Measurements from ENCODE around the gene PHF13.
"Not testable (repeated sequence)": the region's sequence is repeated elsewhere in the genome, so short reads cannot be mapped to it uniquely, and the experiment has no call there.

The PHF13 gene

DNA sequence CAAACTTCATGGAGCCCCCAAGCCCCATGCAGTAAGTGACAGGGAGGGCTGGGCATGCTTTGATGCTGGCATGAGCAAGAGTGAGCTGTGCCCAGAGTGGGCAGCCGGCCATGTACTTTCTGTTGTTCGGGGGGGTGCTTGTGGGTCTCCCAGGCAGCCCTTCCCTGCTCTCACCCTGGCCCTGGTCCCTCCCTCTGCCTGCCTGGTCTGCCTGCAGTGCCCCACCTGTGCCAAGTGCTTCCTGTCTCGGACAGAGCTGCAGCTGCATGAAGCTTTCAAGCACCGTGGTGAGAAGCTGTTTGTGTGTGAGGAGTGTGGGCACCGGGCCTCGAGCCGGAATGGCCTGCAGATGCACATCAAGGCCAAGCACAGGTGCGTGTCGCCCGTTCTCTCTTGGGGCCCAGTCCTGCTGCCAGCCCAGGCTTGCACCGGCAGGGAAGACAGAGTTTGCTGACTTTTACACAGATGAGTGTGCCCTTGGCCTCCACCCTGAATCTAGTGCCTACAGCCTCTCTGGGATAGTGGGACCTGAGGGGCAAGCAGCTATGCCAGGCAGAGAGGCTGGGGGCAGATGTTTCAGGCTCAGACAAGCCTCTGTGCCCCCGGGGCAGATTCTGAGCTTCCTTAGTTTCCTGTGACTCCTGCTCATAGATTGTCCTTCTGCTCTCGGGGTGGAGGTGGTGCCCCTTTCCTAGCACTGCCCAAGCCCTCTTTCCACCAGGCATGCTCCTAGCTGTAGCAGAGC is 26.1 kb upstream of the PHF13 start:
- DNase-seq (ENCODE audit: low read depth) = no peak

DNA sequence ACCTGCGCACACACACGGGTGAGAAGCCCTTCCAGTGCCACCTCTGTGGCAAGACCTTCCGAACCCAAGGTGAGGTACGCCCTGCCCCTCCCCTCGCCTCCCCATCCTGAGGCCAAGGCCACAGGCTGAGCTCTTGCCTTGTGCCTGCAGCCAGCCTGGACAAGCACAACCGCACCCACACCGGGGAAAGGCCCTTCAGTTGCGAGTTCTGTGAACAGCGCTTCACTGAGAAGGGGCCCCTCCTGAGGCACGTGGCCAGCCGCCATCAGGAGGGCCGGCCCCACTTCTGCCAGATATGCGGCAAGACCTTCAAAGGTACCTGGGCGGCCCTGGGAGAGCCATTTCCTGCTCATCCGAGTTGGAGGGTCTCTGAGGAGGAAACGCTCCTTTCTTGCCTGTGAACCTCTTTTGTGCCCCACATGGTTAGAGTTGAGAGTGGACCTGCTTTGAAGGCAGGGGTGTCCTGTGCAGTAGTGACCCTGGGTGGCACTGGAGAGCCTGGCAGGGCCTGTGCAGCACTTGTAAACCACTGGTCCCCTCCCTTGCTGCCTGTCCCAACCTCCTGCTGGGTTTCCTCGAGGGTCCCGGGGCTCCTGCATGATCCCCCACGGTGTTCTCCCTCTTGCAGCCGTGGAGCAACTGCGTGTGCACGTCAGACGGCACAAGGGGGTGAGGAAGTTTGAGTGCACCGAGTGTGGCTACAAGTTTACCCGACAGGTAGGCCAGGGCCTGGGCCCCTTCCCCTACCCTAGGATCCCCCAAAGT is 25.2 kb upstream of the PHF13 start:
- no peak for DNase-seq (ENCODE audit: low read depth)

DNA sequence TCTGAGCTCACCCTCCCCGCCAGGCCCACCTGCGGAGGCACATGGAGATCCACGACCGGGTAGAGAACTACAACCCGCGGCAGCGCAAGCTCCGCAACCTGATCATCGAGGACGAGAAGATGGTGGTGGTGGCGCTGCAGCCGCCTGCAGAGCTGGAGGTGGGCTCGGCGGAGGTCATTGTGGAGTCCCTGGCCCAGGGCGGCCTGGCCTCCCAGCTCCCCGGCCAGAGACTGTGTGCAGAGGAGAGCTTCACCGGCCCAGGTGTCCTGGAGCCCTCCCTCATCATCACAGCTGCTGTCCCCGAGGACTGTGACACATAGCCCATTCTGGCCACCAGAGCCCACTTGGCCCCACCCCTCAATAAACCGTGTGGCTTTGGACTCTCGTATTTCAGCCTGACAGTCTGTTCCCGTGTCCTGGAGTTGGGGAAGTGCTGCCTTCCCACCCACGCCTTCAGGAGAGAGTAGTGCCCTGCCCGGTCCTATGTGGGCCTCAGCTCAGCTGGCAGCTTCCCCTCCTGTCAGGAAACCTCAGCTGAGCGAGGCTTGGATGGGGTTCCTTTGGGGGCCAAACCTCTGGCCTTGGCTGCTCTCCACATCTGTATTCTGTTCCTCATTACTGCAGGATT is 24.5 kb upstream of the PHF13 start:
- no peak for DNase-seq (ENCODE audit: low read depth)

DNA sequence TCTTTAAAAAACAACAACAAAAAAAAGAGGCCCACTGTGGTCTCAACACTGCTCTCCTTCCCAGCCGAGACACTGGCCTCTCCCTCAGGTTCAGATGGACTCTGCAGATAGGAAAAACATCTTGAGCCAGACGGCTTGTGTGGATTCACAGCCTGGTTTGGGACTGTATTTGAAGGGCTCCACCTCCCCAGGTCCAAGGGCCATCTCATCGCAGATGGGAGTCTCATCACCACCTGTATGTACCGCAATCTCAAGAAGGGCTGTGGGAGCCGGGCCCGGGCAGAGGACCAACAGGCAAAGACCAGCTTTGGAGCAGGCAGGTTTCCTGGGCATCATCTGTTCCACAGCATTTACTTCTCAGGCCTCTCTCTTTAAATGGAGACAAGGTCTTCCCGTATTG is 23.5 kb upstream of the PHF13 start:
- no peak for DNase-seq (ENCODE audit: low read depth)

DNA sequence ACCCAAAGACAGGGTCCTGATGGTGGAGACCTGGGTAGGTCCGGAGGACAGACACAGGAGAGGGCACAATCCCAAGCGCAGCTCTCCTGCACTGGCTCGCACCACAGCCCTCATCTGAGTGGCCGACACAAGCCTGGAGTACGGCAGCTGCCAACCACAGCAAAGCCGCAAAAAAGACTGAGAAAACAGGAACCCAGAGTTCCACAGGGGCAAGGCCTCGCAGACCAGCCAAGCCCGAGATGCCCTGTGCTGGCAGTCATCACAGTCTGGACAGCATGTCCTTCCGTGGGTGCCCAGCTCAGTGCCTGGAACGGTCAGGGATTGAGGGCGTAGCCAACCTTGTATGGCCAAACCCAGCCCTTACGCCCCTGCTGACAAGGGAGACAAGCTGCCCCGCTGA is 22.3 kb upstream of the PHF13 start:
- DNase-seq (ENCODE audit: low read depth) = no peak

DNA sequence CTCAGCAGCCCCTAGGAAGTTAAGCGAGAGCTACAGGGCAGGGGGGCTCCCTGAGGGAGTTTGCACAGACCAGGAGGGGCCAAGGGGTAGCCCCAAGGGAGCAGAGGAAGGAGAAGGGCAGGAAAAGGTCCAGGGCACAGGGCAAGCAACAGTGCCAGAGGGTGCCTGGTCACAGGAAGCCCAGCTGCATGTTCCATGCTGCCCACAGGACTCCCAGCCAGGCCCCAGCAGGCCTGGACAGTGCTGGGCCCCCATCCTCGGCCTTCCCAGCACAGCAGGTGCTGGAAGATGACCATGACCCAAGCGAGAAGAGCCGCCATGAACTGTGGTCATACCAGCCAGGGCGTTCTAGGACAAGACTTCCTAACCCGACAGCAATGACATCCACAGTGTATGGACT is 21.9 kb upstream of the PHF13 start:
- no peak for DNase-seq (ENCODE audit: low read depth)

DNA sequence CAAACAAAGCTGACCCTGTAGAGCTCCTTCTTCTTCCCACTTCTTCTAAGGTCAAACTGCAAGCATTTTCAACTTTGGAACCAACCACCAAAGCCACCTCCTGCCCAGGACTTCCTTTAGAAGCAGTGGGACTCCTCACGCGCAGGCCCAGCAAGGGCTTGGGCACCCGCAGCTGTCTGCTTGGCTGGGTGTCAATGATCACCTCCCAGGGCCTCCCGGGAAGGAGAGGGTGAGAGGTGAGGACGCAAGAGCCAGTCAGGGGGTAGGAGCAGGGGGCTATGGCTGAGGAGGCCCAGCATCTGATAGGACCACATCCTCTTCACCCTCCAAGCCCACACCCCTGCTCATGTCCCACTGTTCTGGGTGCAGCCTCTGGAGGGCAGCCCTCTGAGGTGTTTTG is 21.1 kb upstream of the PHF13 start:
- no peak for DNase-seq (ENCODE audit: low read depth)

DNA sequence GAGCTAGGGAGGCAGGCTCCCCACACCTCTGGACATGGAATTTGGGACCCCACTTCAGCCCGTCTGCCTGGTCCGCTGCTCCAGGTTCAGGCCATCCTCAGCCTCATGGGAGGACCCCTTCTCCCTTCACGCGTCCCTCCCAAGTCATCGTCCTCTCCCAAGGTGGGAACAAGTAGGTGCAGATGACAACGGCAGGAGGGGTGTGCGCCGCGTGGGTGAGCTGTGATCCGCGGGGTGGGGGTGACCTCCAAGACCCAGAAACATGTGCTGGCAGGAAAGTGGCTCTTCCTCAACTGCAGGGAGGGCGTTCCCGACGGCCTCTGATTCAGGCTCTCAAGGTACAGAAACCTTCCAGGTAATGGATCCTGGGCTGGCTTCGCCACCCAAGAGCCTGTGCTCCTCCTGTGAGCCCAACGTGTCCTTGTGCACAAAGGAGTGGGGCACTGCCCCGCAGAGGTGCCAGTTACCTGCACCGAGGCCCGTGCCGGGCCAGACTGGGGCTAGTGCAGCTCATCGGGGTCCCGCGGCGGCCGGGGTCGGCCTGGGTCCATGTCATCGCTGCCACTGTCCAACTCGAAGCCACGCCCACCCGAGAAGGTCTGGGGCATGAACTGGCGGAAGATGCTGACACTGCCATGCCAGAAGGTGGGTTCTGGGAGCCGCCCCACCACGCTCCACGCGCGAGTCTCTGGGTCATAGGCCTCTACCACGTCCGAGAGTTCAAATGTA is 20.5 kb upstream of the PHF13 start:
- no peak for DNase-seq (ENCODE audit: low read depth)

DNA sequence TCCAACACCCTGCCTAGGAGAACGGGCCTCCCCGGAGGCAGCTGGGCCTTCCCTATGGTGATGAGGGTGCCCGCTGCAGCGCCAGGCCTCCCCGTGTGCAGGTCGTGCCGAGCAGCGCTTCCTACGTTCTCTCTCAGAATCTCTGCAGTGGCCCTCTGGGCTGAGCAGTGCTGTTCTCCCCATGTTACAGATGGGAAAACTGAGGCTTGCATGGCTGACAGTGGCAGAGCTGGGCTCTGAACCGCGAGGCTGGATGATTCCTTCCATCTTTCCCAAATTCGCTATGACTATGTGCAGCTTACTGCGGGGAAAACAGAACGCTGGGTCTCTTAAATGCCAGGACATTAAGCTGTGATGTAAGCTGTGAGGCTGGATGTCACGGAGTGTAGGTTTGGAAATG is 19.7 kb upstream of the PHF13 start:
- no peak for DNase-seq (ENCODE audit: low read depth)

DNA sequence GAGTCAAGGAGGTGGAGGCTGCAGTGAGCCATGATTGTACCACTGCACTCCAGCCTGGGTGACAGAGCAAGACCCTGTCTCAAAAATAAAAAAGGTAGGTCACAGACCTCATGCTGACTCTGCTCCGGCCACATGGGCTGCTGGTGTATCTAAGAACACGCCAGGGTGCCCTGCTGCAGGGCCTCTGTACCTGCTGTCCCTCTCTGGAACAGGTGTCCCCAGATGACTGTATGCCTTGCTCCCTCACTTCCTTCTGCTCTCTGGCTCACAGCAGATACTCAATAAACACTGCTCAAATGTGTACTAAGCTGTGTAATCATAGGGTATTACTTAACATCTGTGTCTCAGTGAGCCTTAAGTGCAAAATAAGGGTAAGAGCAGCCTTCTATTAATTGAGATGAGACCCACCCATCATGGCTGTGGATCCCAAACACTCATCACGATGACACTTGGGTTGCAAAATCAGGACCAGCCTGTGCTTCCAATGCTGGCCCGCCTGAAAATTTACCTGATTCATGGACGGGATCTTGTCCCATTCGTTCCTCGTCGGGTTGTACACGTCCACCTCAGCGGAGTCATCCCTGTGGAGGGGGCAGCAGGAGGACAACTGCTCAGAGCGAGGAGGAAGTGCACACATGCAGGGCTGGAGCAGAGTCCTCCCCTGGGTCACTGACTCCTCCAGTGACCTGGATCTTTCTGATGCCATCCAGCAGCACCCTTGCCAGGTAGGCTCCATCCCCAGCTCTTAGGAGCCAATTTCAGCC is 18.4 kb upstream of the PHF13 start:
- DNase-seq (ENCODE audit: low read depth) = no peak

DNA sequence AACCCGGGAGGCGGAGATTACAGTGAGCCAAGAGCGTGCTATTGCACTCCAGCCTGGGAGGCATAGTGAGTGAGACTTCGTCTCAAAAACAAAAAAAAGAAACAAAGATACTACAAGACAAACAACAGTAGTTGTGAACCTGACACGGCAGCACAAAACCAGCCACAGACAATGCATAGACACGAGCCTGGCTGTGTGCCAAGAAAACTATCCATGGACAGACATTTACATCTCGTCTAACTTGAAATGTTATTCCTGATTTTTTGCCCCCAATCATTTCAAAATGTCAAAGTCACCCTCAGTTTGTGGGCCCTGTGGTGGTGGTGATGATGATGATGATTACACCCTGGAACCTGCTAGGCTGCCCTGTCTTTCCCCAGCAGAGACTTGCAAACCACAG is 17.2 kb upstream of the PHF13 start:
- DNase-seq (ENCODE audit: low read depth) = no peak

DNA sequence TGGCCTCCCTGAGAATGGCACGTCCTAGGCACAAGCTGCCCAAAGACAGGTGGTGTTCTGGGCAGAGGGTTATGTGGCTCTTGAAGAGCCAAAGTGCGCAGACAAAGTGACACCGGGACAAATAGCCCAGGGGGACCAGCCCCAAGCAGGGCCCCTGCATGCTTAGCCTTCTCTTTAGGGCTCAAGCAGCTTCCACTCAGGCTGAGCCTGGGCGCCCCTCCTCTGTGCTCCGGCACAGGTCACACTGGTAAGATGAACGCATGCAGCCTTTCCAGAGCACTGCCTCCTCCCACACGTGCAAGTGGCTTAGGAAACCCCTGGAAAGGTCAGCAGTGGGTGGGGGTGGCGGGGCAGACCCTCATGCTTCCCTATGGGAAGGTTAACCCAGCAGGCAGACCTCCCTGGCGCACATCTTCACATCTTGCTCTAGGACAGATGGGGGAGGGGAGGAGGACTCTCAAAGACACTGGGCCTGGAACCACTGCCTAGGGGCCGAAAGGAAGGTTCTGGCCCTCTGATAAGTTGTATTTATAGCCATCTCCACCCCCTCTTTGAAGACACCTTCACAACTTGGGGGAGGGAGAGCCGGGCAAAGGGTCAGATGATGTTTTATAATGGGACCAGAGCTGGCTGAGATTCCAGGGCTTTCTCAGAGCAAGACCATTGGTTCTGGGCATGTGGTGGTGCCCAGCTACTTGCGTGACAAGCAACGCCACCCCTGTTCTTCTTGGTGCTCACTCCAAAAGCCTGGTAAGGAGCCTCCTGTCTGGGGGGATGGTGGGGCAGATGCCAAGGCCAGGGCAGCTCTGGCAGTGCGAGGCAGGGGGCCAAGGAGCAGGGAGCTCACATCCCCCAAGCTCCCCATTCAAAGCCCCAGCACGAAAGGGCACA is 16.4 kb upstream of the PHF13 start:
- no peak for DNase-seq (ENCODE audit: low read depth)

DNA sequence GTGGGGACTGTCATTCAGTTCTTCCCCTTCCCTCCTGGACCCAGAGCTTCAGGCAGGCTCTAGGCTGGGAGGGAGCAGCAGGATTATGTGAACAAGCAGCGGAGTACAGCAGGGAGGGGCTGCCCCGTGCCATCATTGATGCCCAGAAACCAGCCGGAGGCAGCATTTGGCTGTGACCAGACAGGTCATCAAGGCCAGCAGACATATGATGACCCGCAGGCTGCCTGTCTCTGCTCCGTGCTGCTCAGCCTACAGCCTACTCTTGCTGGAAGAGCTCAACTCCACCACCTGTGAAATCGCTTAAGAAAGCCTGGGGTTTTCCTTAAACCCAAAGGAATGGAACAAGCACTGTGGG is 15.8 kb upstream of the PHF13 start:
- no peak for DNase-seq (ENCODE audit: low read depth)

DNA sequence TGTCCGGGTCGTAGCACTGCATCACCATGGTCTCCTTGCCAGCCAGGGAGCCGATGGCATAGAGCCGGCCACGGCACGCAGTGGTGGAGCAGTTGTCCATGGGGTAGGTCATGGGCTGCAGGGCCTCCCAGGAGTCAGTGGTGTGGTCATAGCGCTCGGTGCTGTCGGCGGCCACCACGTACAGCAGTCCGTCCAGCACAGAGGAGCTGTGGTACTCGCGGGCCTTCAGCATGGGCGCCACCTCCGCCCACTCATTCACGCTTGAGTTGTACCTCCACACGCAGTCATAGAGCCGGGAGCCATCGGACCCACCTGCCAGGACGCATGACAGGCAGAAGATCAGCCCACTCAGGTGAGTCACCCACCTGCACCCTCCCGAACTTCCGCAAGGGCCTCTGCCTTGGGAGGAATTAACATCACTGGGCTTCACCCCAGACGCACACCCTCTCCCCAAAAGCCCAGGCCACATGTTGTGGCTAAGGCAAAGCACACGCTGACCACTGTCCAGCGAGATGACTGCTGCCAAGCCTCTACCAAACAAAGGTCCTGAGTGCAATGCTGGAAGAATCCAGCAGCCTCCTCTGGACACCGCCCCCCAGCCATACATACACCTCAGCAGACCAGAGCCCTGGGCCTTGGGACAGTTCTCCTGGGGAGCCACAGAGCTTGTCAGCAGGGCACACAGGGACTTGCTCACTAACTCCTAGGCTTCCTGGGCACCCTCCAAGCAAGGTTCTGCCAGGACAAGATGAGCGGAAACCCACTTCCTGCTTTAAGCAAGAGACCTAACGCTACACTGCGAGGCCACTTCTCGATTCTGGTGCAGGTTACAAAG is 14.2 kb upstream of the PHF13 start:
- DNase-seq (ENCODE audit: low read depth) = peak; percentile 47

DNA sequence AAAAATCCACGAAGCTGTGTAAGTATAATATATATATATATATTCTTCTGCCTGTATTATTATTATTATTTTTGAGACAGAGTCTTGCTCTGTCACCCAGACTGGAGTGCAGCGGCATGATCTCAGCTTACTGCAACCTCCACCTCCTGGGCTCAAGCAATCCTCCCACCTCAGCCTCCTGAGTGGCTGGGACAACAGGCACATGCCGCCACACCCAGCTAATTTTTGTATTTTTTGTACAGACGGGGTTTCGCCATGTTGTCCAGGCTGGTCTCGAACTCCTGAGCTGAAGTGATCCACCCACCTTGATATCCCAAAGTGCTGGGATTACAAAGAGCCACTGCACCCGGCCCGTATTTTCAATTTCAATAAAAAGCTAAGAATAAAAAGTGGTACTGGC is 13.5 kb upstream of the PHF13 start:
- not testable (repeated sequence) for DNase-seq (ENCODE audit: low read depth)

DNA sequence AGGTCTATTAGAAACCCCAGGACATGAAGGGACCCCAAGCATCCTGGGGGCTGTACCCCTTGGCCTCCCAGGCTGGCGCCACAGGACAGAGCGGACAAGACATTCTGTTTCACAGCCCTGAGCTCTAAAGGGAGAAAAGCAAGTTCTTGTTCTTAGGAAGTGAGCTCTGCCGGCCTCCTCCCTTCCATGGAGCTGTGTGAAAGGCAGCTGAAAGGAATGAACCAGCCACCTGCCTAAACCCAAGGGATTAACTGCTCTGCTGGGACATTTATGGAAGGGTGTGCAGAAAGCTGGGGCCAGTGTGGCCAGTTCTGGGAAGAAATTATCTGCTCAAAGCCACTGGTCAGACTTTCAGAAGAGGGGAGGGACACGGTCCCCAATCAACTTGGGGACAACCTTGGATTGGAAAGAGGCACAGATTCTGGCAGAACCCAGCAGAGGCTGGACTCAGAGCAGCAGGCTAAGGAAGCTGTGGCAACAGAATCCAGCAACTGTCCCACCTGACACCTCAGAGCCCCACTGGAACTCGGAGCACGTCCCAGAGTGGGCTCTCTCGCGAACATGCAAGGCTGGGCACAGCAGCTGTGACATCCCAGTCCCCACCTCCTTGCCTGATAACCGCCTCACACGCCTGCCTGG is 13.0 kb upstream of the PHF13 start:
- DNase-seq (ENCODE audit: low read depth) = no peak

DNA sequence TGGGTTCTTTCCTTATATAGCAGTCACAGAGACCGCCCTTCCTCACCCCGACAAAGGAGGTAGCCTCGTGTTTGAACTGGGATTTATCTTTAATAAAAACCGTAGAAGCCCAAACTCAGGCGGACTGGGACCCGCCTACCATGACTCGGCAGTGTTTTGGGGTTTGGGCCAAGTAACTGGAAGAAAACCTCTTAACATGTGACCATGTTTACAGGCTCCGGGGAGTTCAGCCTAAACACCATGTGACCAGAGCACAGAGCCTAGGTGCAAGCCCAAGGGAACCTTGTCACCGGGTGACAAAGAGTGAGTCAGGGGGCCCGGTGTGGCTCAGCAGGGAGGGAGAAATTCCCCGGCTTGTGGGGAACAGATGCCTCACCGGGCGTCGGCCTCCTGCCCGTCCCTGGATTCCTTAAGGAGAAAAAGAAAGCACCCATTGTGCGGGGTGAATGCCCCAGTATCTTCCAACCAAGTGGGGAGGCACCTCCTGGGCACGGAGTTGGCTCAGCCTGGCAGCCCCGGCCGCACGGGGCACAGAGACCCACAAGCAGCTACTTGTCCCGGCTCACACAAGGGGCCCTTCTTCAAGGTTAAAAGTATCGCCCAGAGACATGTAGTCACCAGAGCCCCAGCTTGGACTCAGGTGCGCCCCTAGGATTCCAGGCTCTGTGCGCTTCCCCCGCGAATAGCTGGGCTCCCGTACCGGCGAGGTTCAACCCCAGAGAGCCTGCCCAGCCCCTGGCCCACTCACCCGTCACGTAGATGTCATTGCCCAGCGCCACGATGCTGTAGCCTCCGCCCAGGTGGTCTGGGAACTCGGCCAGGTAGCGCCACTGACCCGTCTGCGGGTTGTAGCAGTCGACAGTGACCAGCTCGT is 12.2 kb upstream of the PHF13 start:
- peak; percentile 77 for DNase-seq (ENCODE audit: low read depth)

DNA sequence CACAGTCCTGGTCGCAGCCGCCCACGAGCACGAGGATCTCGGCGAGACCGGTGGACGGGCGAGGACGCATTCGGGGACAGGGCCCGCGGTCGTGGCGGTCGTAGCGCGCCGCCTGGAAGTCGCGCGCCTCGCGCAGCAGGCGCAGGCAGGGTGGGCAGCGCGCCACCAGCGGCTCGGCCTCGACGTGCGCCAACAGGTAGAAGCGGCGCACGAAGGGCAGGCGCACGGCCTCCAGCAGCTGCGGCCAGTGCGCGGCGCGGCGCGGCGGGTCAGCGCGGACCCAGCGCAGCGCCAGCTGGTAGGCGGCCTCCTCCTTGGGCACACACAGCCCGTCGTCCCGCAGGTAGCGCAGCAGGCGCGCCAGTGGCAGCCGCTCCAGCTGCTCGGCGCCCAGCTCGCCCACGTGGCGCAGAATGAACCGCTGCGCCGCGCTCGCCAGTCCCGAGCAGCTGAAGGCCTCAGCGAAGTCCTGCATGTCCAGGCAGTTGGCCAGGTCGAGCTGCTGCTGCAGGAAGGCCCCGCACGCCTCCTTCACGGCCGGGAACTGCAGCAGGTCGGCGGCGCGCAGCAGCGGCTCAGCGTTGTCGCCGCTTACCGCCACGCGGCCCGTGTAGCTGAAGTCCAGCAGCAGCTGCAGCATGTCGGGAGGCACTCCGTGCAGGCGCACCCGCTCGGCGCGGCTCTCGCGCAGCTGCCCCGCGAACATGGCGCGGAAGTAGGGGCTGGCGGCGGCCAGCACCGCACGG is 11.4 kb upstream of the PHF13 start:
- DNase-seq (ENCODE audit: low read depth) = peak; percentile 23
